H9 (cell line): ENCODE measurements around the gene PIP5K1C. TPM values are rescaled to one million over a fixed set of nuclear protein-coding genes. Genes with fewer than 3 reads are reported as not detected.

Experiments
- DNase-seq: peaks from one replicate; pipeline ENCODE4 v3.0.0-alpha.2; 2017
- H2AFZ ChIP-seq: one replicate; pipeline ENCODE4 v1.6.1; 2013; ENCODE audit warnings: mild to moderate bottlenecking, low read length, control low read depth, moderate library complexity
- H2AK5ac ChIP-seq: 2 replicates; pipeline ENCODE4 v1.6.1; 2013; ENCODE audit warnings: low read length, control low read depth, mixed read lengths; ENCODE audit not compliant: insufficient read length
- H2BK120ac ChIP-seq: one replicate; pipeline ENCODE4 v1.6.1; 2013; ENCODE audit warnings: low read depth, mild to moderate bottlenecking, low read length, control low read depth, inconsistent platforms; ENCODE audit not compliant: poor library complexity, severe bottlenecking
- H2BK12ac ChIP-seq: 2 replicates; pipeline ENCODE4 v1.6.1; 2013; ENCODE audit warnings: low read length, control low read depth, mixed read lengths, low read depth; ENCODE audit not compliant: insufficient read length
- H2BK15ac ChIP-seq: 2 replicates; pipeline ENCODE4 v1.6.1; 2013; ENCODE audit warnings: low read depth, low read length, control low read depth
- H2BK20ac ChIP-seq: one replicate; pipeline ENCODE4 v1.6.1; 2013; ENCODE audit warnings: low read depth, mild to moderate bottlenecking, low read length, control low read depth, inconsistent platforms; ENCODE audit not compliant: poor library complexity, severe bottlenecking
- H2BK5ac ChIP-seq: 2 replicates; pipeline ENCODE4 v1.6.1; 2013; ENCODE audit warnings: low read length, control low read depth, mixed read lengths; ENCODE audit not compliant: insufficient read length
- H3K14ac ChIP-seq: 2 replicates; pipeline ENCODE4 v1.6.1; 2013; ENCODE audit warnings: low read length, control low read depth; ENCODE audit not compliant: insufficient read depth
- H3K18ac ChIP-seq: 2 replicates; pipeline ENCODE4 v1.6.1; 2013; ENCODE audit warnings: low read depth, mild to moderate bottlenecking, mixed read lengths, low read length, control low read depth; ENCODE audit not compliant: insufficient read length
- H3K23ac ChIP-seq: 2 replicates; pipeline ENCODE4 v1.6.1; 2013; ENCODE audit warnings: low read length, control low read depth, mixed read lengths, low read depth; ENCODE audit not compliant: insufficient read length
- H3K23me2 ChIP-seq: 2 replicates; pipeline ENCODE4 v1.6.1; 2013; ENCODE audit warnings: low read depth, mild to moderate bottlenecking, mixed read lengths, low read length, control low read depth; ENCODE audit not compliant: insufficient read length, poor library complexity, severe bottlenecking
- H3K27ac ChIP-seq: 2 replicates; pipeline ENCODE4 v1.5.1; 2013; ENCODE audit warnings: low read length, control low read depth, mixed read lengths, low read depth; ENCODE audit not compliant: insufficient read length
- H3K27me3 ChIP-seq: 2 replicates; pipeline ENCODE4 v1.6.1; 2013; ENCODE audit warnings: low read length, control low read depth, inconsistent platforms; ENCODE audit not compliant: insufficient read depth
- H3K4ac ChIP-seq: 2 replicates; pipeline ENCODE4 v1.6.1; 2013; ENCODE audit warnings: low read depth, mild to moderate bottlenecking, control low read depth, inconsistent platforms, low read length, moderate library complexity
- H3K4me1 ChIP-seq: 2 replicates; pipeline ENCODE4 v1.6.1; 2013; ENCODE audit warnings: low read length, control low read depth, inconsistent platforms; ENCODE audit not compliant: insufficient read depth
- H3K4me2 ChIP-seq: 2 replicates; pipeline ENCODE4 v1.6.1; 2013; ENCODE audit warnings: low read length, control low read depth, mixed read lengths; ENCODE audit not compliant: insufficient read length, insufficient read depth
- H3K56ac ChIP-seq: 2 replicates; pipeline ENCODE4 v1.6.1; 2013; ENCODE audit warnings: low read depth, mild to moderate bottlenecking, mixed read lengths, low read length, control low read depth; ENCODE audit not compliant: insufficient read length
- H3K79me1 ChIP-seq: 2 replicates; pipeline ENCODE4 v1.6.1; 2013; ENCODE audit warnings: low read depth, mild to moderate bottlenecking, moderate library complexity, low read length, control low read depth, inconsistent platforms; ENCODE audit not compliant: insufficient read depth, poor library complexity, severe bottlenecking
- H3K79me2 ChIP-seq: 2 replicates; pipeline ENCODE4 v1.6.1; 2013; ENCODE audit warnings: low read length, control low read depth, inconsistent platforms; ENCODE audit not compliant: insufficient read depth
- H3K9ac ChIP-seq: 2 replicates; pipeline ENCODE4 v1.6.1; 2013; ENCODE audit warnings: low read length, control low read depth, mixed read lengths; ENCODE audit not compliant: insufficient read length; ENCODE audit errors: extremely low read depth
- H3K9me3 ChIP-seq: one replicate; pipeline ENCODE4 v1.6.1; 2013; ENCODE audit warnings: low read depth, low read length, inconsistent platforms; ENCODE audit not compliant: control insufficient read depth
- H3T11ph ChIP-seq: one replicate; pipeline ENCODE4 v1.6.1; 2013; ENCODE audit warnings: mild to moderate bottlenecking, low read length, control low read depth, inconsistent platforms
- H4K20me1 ChIP-seq: one replicate; pipeline ENCODE4 v1.6.1; 2013; ENCODE audit not compliant: control insufficient read depth, insufficient read length, insufficient read depth
- H4K5ac ChIP-seq: 2 replicates; pipeline ENCODE4 v1.6.1; 2013; ENCODE audit warnings: low read depth, mild to moderate bottlenecking, mixed read lengths, low read length, control low read depth; ENCODE audit not compliant: insufficient read length
- H4K8ac ChIP-seq: replicated peaks from 2 replicates; pipeline ENCODE4 v1.6.1; 2013; ENCODE audit warnings: low read length, control low read depth, mixed read lengths, low read depth; ENCODE audit not compliant: insufficient read length
- H4K91ac ChIP-seq: 2 replicates; pipeline ENCODE4 v1.6.1; 2013; ENCODE audit warnings: low read depth, mild to moderate bottlenecking, moderate library complexity, mixed read lengths, low read length, control low read depth; ENCODE audit not compliant: insufficient read length
- H3K27ac Mint-ChIP-seq, 3 experiments: 2 replicates in 2 of 3; 3 replicates in 1 of 3; pipeline ENCODE4 v1.8.0; 2020 to 2021; ENCODE audit warnings: mixed read lengths in 3 of 3, mild to moderate bottlenecking in 1 of 3, moderate library complexity in 1 of 3
- H3K27me3 Mint-ChIP-seq: 2 replicates; pipeline ENCODE4 v1.8.0; 2021; ENCODE audit warnings: low read depth, mild to moderate bottlenecking, moderate library complexity, mixed read lengths
- H3K36me3 Mint-ChIP-seq, 3 experiments: 2 replicates in 2 of 3; 3 replicates in 1 of 3; pipeline ENCODE4 v1.8.0; 2020 to 2021; ENCODE audit warnings: low read depth in 3 of 3, mixed read lengths in 3 of 3; ENCODE audit not compliant: insufficient read depth in 1 of 3
- H3K4me1 Mint-ChIP-seq, 2 experiments: 2 replicates each; pipeline ENCODE4 v1.8.0; 2020; ENCODE audit warnings: mixed read lengths in 2 of 2
- H3K4me3 Mint-ChIP-seq, 2 experiments: 2 replicates in 1 of 2; 3 replicates in 1 of 2; pipeline ENCODE4 v1.8.0; 2020 to 2021; ENCODE audit warnings: mild to moderate bottlenecking in 2 of 2, mixed read lengths in 2 of 2, moderate library complexity in 1 of 2
- H3K9me3 Mint-ChIP-seq, 2 experiments: 2 replicates in 1 of 2; 3 replicates in 1 of 2; pipeline ENCODE4 v1.8.0; 2020; ENCODE audit warnings: mild to moderate bottlenecking in 2 of 2, mixed read lengths in 2 of 2, moderate library complexity in 1 of 2
- CTCF ChIP-seq: fragments of 200-600 bp; sonication (generic); conservative IDR thresholded peaks from 3 replicates; pipeline ENCODE4 v1.8.0; 2021; ENCODE audit warnings: antibody characterized with exemption, mild to moderate bottlenecking
- WGBS: extraction: QIAGEN DNeasy Blood & Tissue Kit; methylation state at CpG from one replicate; pipeline ENCODE4 v1.1.7; 2013; ENCODE audit warnings: missing lambda C conversion rate, low lambda C conversion rate, mixed read lengths; ENCODE audit not compliant: insufficient read length; ENCODE audit errors: extremely low coverage; 5-methylcytosine and 5-hydroxymethylcytosine counted together
- total RNA-seq: library from RNA; stranded (reverse); gene quantifications from 2 replicates; pipeline ENCODE4 v1.2.1, GENCODE V29; 2021

Gene PIP5K1C
- total RNA-seq, 1 experiment from 2014 or later: 41.7 TPM

DNA sequence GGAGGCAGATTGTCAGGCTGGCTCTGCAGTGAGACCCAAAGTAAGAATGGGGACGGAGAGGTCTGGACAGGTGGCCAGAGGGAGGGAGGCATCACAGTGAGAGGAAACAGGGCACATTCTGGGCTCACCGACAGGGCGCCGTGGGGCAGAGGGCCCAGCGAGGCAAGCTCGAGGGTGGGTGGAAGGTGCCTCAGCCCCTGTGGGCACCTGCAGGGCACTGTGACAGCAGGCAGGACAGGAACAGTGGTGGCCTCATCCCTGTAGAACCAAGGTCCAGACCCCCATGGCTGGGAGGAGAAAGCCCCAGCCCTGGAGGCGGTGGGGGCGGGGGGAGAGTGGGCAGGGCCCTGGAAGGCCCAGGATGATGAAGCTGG lies 27.7 kb downstream of the PIP5K1C start:
- WGBS: no CpG with 5 or more reads among the region's 8 CpGs
- H3K9me3 Mint-ChIP-seq: no peaks in the 10 kb centered on the region
- Histone ChIP-seq H4K91ac (no peak overlapping the region), H3K23ac (no peak overlapping the region), H4K5ac (no peak overlapping the region), H3K4me2 (no peak overlapping the region), H2BK120ac (no peak overlapping the region), H3K56ac (no peak overlapping the region), H3K9me3 (no peaks in the 10 kb centered on the region), H4K8ac (no peak overlapping the region), H2BK5ac (no peak overlapping the region), H3K27me3 (no peaks in the 10 kb centered on the region), H2BK20ac (no peak overlapping the region), H3K14ac (peak overlapping the region; percentile 26), H3K79me2 (no peaks in the 10 kb centered on the region), H3K9ac (no peak overlapping the region), H3K23me2 (no peaks in the 10 kb centered on the region), H2AFZ (no peak overlapping the region), H3T11ph (no peak overlapping the region), H2BK12ac (no peak overlapping the region), H3K27ac (no peak overlapping the region), H3K18ac (no peak overlapping the region), H3K4ac (no peak overlapping the region; the same call in 1 of the 2 replicates), H3K79me1 (peaks cover 4% of the 10 kb centered on the region), H2AK5ac (no peak overlapping the region), H2BK15ac (no peak overlapping the region), H3K4me1 (no peaks in the 10 kb centered on the region; the same call in 1 of the 2 replicates), H4K20me1 (peaks cover 4% of the 10 kb centered on the region)
- no peak overlapping the region for H3K4me3 Mint-ChIP-seq
- no peak for DNase-seq
- peaks cover 16 to 26% of the 10 kb centered on the region in 2 experiments for H3K4me1 Mint-ChIP-seq
- TF ChIP-seq CTCF: no peak
- H3K27ac Mint-ChIP-seq: no peak overlapping the region
- no peaks in the 10 kb centered on the region for H3K27me3 Mint-ChIP-seq
- H3K36me3 Mint-ChIP-seq: no peaks in the 10 kb centered on the region; a peak in 2 of 7 replicates
